HG03439 (cell line): Measurements from ENCODE around the gene CDKN2D.
"Not testable (repeated sequence)": the region's sequence is repeated elsewhere in the genome, so short reads cannot be mapped to it uniquely, and the experiment has no call there.

Experiments used
- ATAC-seq: cut with Tn5 transposase; IDR thresholded peaks from one replicate; pipeline ENCODE4 v1.9.1; 2021; ENCODE audit warnings: mild to moderate bottlenecking, moderate library complexity; ENCODE audit not compliant: unreplicated experiment

CDKN2D gene

GRCh38 chr19:10553087-10553667 lies 15.6 kb downstream of the CDKN2D start:
- ATAC-seq = no peak

GRCh38 chr19:10552510-10553053 lies 16.2 kb downstream of the CDKN2D start:
- no peak for ATAC-seq

GRCh38 chr19:10551698-10552301 lies 17.0 kb downstream of the CDKN2D start:
- no peak for ATAC-seq

- ATAC-seq = not testable (repeated sequence)
These were observed 17.8 kb downstream of the CDKN2D start for GRCh38 chr19:10551006-10551405.

- no peak for ATAC-seq
These were observed 18.4 kb downstream of the CDKN2D start for GRCh38 chr19:10550336-10550735.

- no peak for ATAC-seq
These were observed 19.0 kb downstream of the CDKN2D start for GRCh38 chr19:10549733-10550132.

- no peak for ATAC-seq
These were observed 20.0 kb downstream of the CDKN2D start for GRCh38 chr19:10548746-10549276.

- ATAC-seq = no peak
These were observed 22.0 kb downstream of the CDKN2D start for GRCh38 chr19:10546817-10547216.

- ATAC-seq = no peak
These were observed 24.0 kb downstream of the CDKN2D start for GRCh38 chr19:10544753-10545251.

GRCh38 chr19:10544242-10544752 lies 24.5 kb downstream of the CDKN2D start:
- ATAC-seq = peak; percentile 14

GRCh38 chr19:10543420-10544241 lies 25.1 kb downstream of the CDKN2D start, which contains the start of gene ATG4D:
TSS of gene ATG4D (plus strand) at chr19:10543904. CDS start at chr19:10544091, 187 bp downstream.
- peak; percentile 64 for ATAC-seq

- no peak for ATAC-seq
These were observed 25.7 kb downstream of the CDKN2D start for GRCh38 chr19:10543059-10543419.

- ATAC-seq = not testable (repeated sequence)
These were observed 29.8 kb downstream of the CDKN2D start for GRCh38 chr19:10539016-10539415.

GRCh38 chr19:10538204-10538983 lies 30.4 kb downstream of the CDKN2D start:
- no peak for ATAC-seq

- ATAC-seq = no peak
These were observed 31.1 kb downstream of the CDKN2D start for GRCh38 chr19:10537668-10538067.

- ATAC-seq = no peak
These were observed 33.2 kb downstream of the CDKN2D start for GRCh38 chr19:10535613-10536012.

- ATAC-seq = no peak
These were observed 35.0 kb downstream of the CDKN2D start for GRCh38 chr19:10533646-10534386.

GRCh38 chr19:10532457-10532856 lies 36.3 kb downstream of the CDKN2D start:
- no peak for ATAC-seq

- ATAC-seq = not testable (repeated sequence)
These were observed 41.9 kb downstream of the CDKN2D start for GRCh38 chr19:10526887-10527286.

- no peak for ATAC-seq
These were observed 43.1 kb downstream of the CDKN2D start for GRCh38 chr19:10525636-10526035.
